ENCODE results near the gene SUMO3. TPM values are rescaled to one million over a fixed set of nuclear protein-coding genes. Genes with fewer than 3 reads are reported as not detected.

SUMO3 gene
- total RNA-seq, 1 experiment from 2014 or later = 81.7 TPM

- Mint-ChIP-seq H3K36me3 (peaks cover 24% of the 10 kb centered on the region), H3K4me1 (peaks cover 40% of the 10 kb centered on the region), H3K27me3 (ENCODE audit: low read depth) (no peaks in the 10 kb centered on the region), H3K27ac (peak overlapping the region; percentile 80), H3K4me3 (no peak overlapping the region), H3K9me3 (no peaks in the 10 kb centered on the region)
- peak; percentile 61 for ATAC-seq
- no peak for DNase-seq (ENCODE audit: low spot score)
- ChIA-PET POLR2A (interaction anchor here (0.6 to 1.2 kb wide), 3 partner anchors 19 to 69 kb away, joined by 3 to 8 read pairs (median 4); no protein-coding TSS in a partner anchor), CTCF (interaction anchor here (0.6 to 3.0 kb wide), 6 partner anchors 19 to 258 kb away, joined by 3 to 23 read pairs (median 4); no protein-coding TSS in a partner anchor)
- TF ChIP-seq MAX (CRISPR knock-in tag; IDR thresholded peaks at IDR 0.05) = 0 out of 2 replicates have a peak, but pooled peaks have one; percentile 24
- TF ChIP-seq FOXK1 (CRISPR knock-in tag; IDR thresholded peaks at IDR 0.05) = 0 out of 2 replicates have a peak, but pooled peaks have one; percentile 28
- TF ChIP-seq ATF3 (CRISPR knock-in tag; conservative IDR thresholded peaks at IDR 0.05) = no peak
Measured at GRCh38 chr21:44767834-44768831, 49.7 kb downstream of the SUMO3 start.

- TF ChIP-seq ZNF219 (CRISPR knock-in tag; IDR thresholded peaks at IDR 0.05; ENCODE audit: borderline replicate concordance) = no peak
- no peak for TF ChIP-seq ZNF317 (CRISPR knock-in tag; IDR thresholded peaks at IDR 0.05; ENCODE audit: borderline replicate concordance, low read depth)
- no peak for TF ChIP-seq ZBTB43 (CRISPR knock-in tag; IDR thresholded peaks at IDR 0.05)
- no peak for TF ChIP-seq GTF2I (CRISPR knock-in tag; conservative IDR thresholded peaks at IDR 0.05)
- TF ChIP-seq TP53 (CRISPR knock-in tag; IDR thresholded peaks at IDR 0.05) = no peak
- TF ChIP-seq ELF4 (CRISPR knock-in tag; IDR thresholded peaks at IDR 0.05; ENCODE audit: low read depth) = no peak
- TF ChIP-seq ZNF138 (CRISPR knock-in tag; conservative IDR thresholded peaks at IDR 0.05) = no peak
- no peak for TF ChIP-seq ATF1 (CRISPR knock-in tag; IDR thresholded peaks at IDR 0.05)
- TF ChIP-seq ATF3 (CRISPR knock-in tag; conservative IDR thresholded peaks at IDR 0.05) = no peak
- TF ChIP-seq FOXP1 (CRISPR knock-in tag; IDR thresholded peaks at IDR 0.05; ENCODE audit: borderline replicate concordance) = no peak
- TF ChIP-seq FOXK1 (CRISPR knock-in tag; IDR thresholded peaks at IDR 0.05) = no peak
- no peak for TF ChIP-seq NFYB (CRISPR knock-in tag; conservative IDR thresholded peaks at IDR 0.05; ENCODE audit: low read depth)
- no peak for TF ChIP-seq TEAD1 (CRISPR knock-in tag; IDR thresholded peaks at IDR 0.05)
- Mint-ChIP-seq H3K4me1 (peaks cover 40% of the 10 kb centered on the region), H3K27ac (peak overlapping the region; percentile 88), H3K36me3 (peaks cover 17% of the 10 kb centered on the region), H3K27me3 (ENCODE audit: low read depth) (no peaks in the 10 kb centered on the region), H3K4me3 (no peak overlapping the region), H3K9me3 (no peaks in the 10 kb centered on the region)
- ATAC-seq (no peak), DNase-seq (ENCODE audit: low spot score) (no peak)
- CTCF ChIA-PET = interaction anchor here (2.0 to 3.0 kb wide), 2 partner anchors 26 to 257 kb away, joined by 6 to 23 read pairs; no protein-coding TSS in a partner anchor
- POLR2A ChIA-PET = interaction anchor here (0.7 kb wide), 1 partner anchor 107 kb away, joined by 4 read pairs; the partner anchor contains the start of gene PTTG1IP
Measured at GRCh38 chr21:44766818-44767354, 51.0 kb downstream of the SUMO3 start.

GRCh38 chr21:44766014-44766817 lies 51.6 kb downstream of the SUMO3 start:
- H3K4me1 Mint-ChIP-seq = peaks cover 44% of the 10 kb centered on the region

More at GRCh38 chr21:44766014-44766817, 51.6 kb downstream of the SUMO3 start:
- ChIA-PET CTCF (interaction anchor here (1.6 to 3.0 kb wide), 2 partner anchors 27 to 256 kb away, joined by 8 to 23 read pairs; no protein-coding TSS in a partner anchor), POLR2A (no interaction called here)
- H3K27me3 Mint-ChIP-seq (ENCODE audit: low read depth) = no peaks in the 10 kb centered on the region
- no peak for TF ChIP-seq ZNF423 (CRISPR knock-in tag; IDR thresholded peaks at IDR 0.05)
- 0 out of 2 replicates have a peak, but pooled peaks have one; percentile 26 for TF ChIP-seq FOXP1 (CRISPR knock-in tag; IDR thresholded peaks at IDR 0.05; ENCODE audit: borderline replicate concordance)
- H3K4me3 Mint-ChIP-seq = no peak overlapping the region
- H3K9me3 Mint-ChIP-seq = no peaks in the 10 kb centered on the region
- H3K27ac Mint-ChIP-seq = peak overlapping the region; percentile 87
- no peak for DNase-seq (ENCODE audit: low spot score)
- ATAC-seq = no peak
- H3K36me3 Mint-ChIP-seq = peaks cover 15% of the 10 kb centered on the region
